Liver (tissue), 9 donors: ENCODE data around the gene NCK2. TPM values are rescaled to one million over a fixed set of nuclear protein-coding genes. Genes with fewer than 3 reads are reported as not detected.
A peak's percentile ranks its signal among the peaks of the same experiment; 100 is the strongest.

ENCODE experiments used
- DNase-seq: peaks from one replicate; pipeline ENCODE4 v3.0.0-alpha.2; 2017; ENCODE audit warnings: low spot score
- H3K27ac ChIP-seq, 2 donors: one replicate each; pipeline ENCODE4 v1.7.0; 2013; ENCODE audit warnings: inconsistent platforms in 2 of 2, low read length in 2 of 2, control low read depth in 1 of 2, low read depth in 1 of 2, mild to moderate bottlenecking in 1 of 2
- H3K27me3 ChIP-seq, 4 donors: one replicate each; pipeline versions ENCODE4 v1.6.1 to v1.7.0; 2013; ENCODE audit warnings: low read length in 3 of 4, inconsistent platforms in 1 of 4, mild to moderate bottlenecking in 1 of 4, moderate library complexity in 1 of 4; ENCODE audit not compliant: control insufficient read depth in 4 of 4, insufficient read depth in 4 of 4
- H3K36me3 ChIP-seq, 4 donors: one replicate each; pipeline versions ENCODE4 v1.6.1 to v1.7.0; 2013; ENCODE audit warnings: low read length in 3 of 4, mild to moderate bottlenecking in 3 of 4, low read depth in 1 of 4, moderate library complexity in 1 of 4; ENCODE audit not compliant: control insufficient read depth in 4 of 4, insufficient read depth in 3 of 4
- H3K4me1 ChIP-seq, 4 donors: one replicate each; pipeline versions ENCODE4 v1.6.1 to v1.7.0; 2013; ENCODE audit warnings: low read length in 3 of 4, mild to moderate bottlenecking in 3 of 4, moderate library complexity in 1 of 4; ENCODE audit not compliant: control insufficient read depth in 4 of 4, insufficient read depth in 4 of 4
- H3K4me3 ChIP-seq, 3 donors: one replicate each; pipeline versions ENCODE4 v1.6.1 to v1.7.0; 2013; ENCODE audit warnings: low read length in 3 of 3, control low read depth in 1 of 3, low read depth in 1 of 3, mild to moderate bottlenecking in 1 of 3
- H3K9ac ChIP-seq, 2 donors: one replicate each; pipeline ENCODE4 v1.7.0; 2013; ENCODE audit warnings: low read length in 2 of 2, mild to moderate bottlenecking in 2 of 2, moderate library complexity in 2 of 2, control low read depth in 1 of 2, low read depth in 1 of 2
- H3K9me3 ChIP-seq, 4 donors: one replicate each; pipeline versions ENCODE4 v1.6.1 to v1.7.0; 2013; ENCODE audit warnings: low read length in 3 of 4; ENCODE audit not compliant: control insufficient read depth in 4 of 4
- ATF3 ChIP-seq: IDR thresholded peaks from 2 replicates; pipeline ENCODE4 v1.6.1; 2016; ENCODE audit warnings: antibody characterized with exemption
- CTCF ChIP-seq: fragments of 150-350 bp; IDR thresholded peaks from 2 replicates; pipeline ENCODE4 v1.5.1; 2017; ENCODE audit warnings: improper control_type of control experiment, low read depth, low read length; ENCODE audit not compliant: missing input control
- EGR1 ChIP-seq, 2 donors: IDR thresholded peaks; 2 replicates each; pipeline ENCODE4 v1.6.1; 2016 to 2018; ENCODE audit warnings: antibody characterized with exemption in 2 of 2, low read depth in 2 of 2
- FOXA1 ChIP-seq: IDR thresholded peaks from 2 replicates; pipeline ENCODE4 v1.6.1; 2016; ENCODE audit warnings: antibody characterized with exemption
- FOXA2 ChIP-seq: IDR thresholded peaks from 2 replicates; pipeline ENCODE4 v1.6.1; 2016; ENCODE audit warnings: antibody characterized with exemption
- GABPA ChIP-seq, 2 donors: IDR thresholded peaks in 1 of 2; conservative IDR thresholded peaks in 1 of 2; 2 replicates each; pipeline ENCODE4 v1.6.1; 2016; ENCODE audit warnings: antibody characterized with exemption in 2 of 2, mild to moderate bottlenecking in 1 of 2, moderate library complexity in 1 of 2
- HNF4G ChIP-seq: IDR thresholded peaks from 2 replicates; pipeline ENCODE4 v1.6.1; 2016; ENCODE audit warnings: antibody characterized with exemption
- JUND ChIP-seq, 2 donors: IDR thresholded peaks; 2 replicates each; pipeline ENCODE4 v1.6.1; 2016; ENCODE audit warnings: antibody characterized with exemption in 2 of 2
- MAX ChIP-seq: IDR thresholded peaks from 2 replicates; pipeline ENCODE4 v1.6.1; 2016; ENCODE audit warnings: antibody characterized with exemption
- NR2F2 ChIP-seq: IDR thresholded peaks from 2 replicates; pipeline ENCODE4 v1.6.1; 2016; ENCODE audit warnings: antibody characterized with exemption
- RAD21 ChIP-seq, 2 donors: IDR thresholded peaks; 2 replicates each; pipeline ENCODE4 v1.6.1; 2016; ENCODE audit warnings: antibody characterized with exemption in 2 of 2, mild to moderate bottlenecking in 2 of 2
- REST ChIP-seq: IDR thresholded peaks from 2 replicates; pipeline ENCODE4 v1.6.1; 2016; ENCODE audit warnings: antibody characterized with exemption, mild to moderate bottlenecking
- RXRA ChIP-seq, 2 donors: IDR thresholded peaks; 2 replicates each; pipeline ENCODE4 v1.6.1; 2017 to 2018; ENCODE audit warnings: antibody characterized with exemption in 2 of 2, mild to moderate bottlenecking in 1 of 2
- SP1 ChIP-seq: IDR thresholded peaks from 2 replicates; pipeline ENCODE4 v1.6.1; 2018; ENCODE audit warnings: antibody characterized with exemption, mild to moderate bottlenecking
- TAF1 ChIP-seq: conservative IDR thresholded peaks from 2 replicates; pipeline ENCODE4 v1.6.1; 2016; ENCODE audit warnings: antibody characterized with exemption, mild to moderate bottlenecking
- YY1 ChIP-seq: IDR thresholded peaks from 2 replicates; pipeline ENCODE4 v1.6.1; 2016; ENCODE audit warnings: antibody characterized with exemption, mild to moderate bottlenecking
- ZBTB33 ChIP-seq: IDR thresholded peaks from 2 replicates; pipeline ENCODE4 v1.6.1; 2016; ENCODE audit warnings: antibody characterized with exemption
- WGBS: extraction: QIAGEN DNeasy Blood & Tissue Kit; methylation state at CpG from one replicate; pipeline ENCODE4 v1.1.7; 2013; 5-methylcytosine and 5-hydroxymethylcytosine counted together
- polyA plus RNA-seq, 2 donors: library from polyadenylated mRNA; stranded (reverse) in 1 of 2; unstranded in 1 of 2; fragments of 200-250 nt in 1 of 2; fragments of >200 nt in 1 of 2; fragmentation: Nextera tagmentation in 1 of 2; extraction: Ambion mirVana in 1 of 2; gene quantifications; one replicate each; pipeline versions ENCODE4 v1.2.1 to v1.2.3, GENCODE V29; 2013 to 2015
- total RNA-seq, 2 donors: library from RNA; depleted of rRNA; stranded (reverse); fragments of >200 nt; gene quantifications; one replicate each; pipeline ENCODE4 v1.2.3, GENCODE V29; 2014
- donor health status: healthy.
- donor health status: healthy.
- donor health status: healthy.
- donor health status: healthy.
- donor health status: healthy.

Gene NCK2
- total and polyA plus RNA-seq, 4 donors = 3.4 to 15.0 (median 10.7) TPM

- H3K4me3 ChIP-seq = no peak overlapping the region
- H3K4me1 ChIP-seq = peaks cover 3 to 14% (median 8%) of the 10 kb centered on the region in 4 donors
- H3K9me3 ChIP-seq = no peaks in the 10 kb centered on the region
- TF ChIP-seq CTCF = no peak
- TF ChIP-seq TAF1 = no peak
- no peak for TF ChIP-seq ATF3
- peak; percentile 23 to 41 for TF ChIP-seq RXRA (IDR thresholded peaks at IDR 0.05)
- no peak for TF ChIP-seq MAX
- peak; percentile 69 for TF ChIP-seq NR2F2
- TF ChIP-seq EGR1 (IDR thresholded peaks at IDR 0.05; ENCODE audit: low read depth in 2 of 2) = no peak
- no peak for TF ChIP-seq RAD21 (IDR thresholded peaks at IDR 0.05)
- no peak overlapping the region for H3K27ac ChIP-seq
- no peaks in the 10 kb centered on the region for H3K27me3 ChIP-seq
- no peak overlapping the region for H3K9ac ChIP-seq
- no peak for DNase-seq
- no peaks in the 10 kb centered on the region for H3K36me3 ChIP-seq
- WGBS = 72% methylated on average over 6 of the region's 6 CpGs
Measured at GRCh38 chr2:105868060-105868459, 123.3 kb downstream of the NCK2 start.

GRCh38 chr2:105869341-105869740 is 124.6 kb downstream of the NCK2 start:
- no peaks in the 10 kb centered on the region for H3K27me3 ChIP-seq
- H3K4me1 ChIP-seq = peaks cover 6 to 20% (median 12%) of the 10 kb centered on the region in 4 donors
- H3K27ac ChIP-seq = no peak overlapping the region
- TF ChIP-seq GABPA (IDR thresholded peaks at IDR 0.05 in 1 of 2, conservative IDR thresholded peaks at IDR 0.05 in 1 of 2) (no peak), HNF4G (no peak), ATF3 (no peak), EGR1 (IDR thresholded peaks at IDR 0.05; ENCODE audit: low read depth in 2 of 2) (no peak), FOXA2 (no peak), MAX (no peak), TAF1 (no peak), RXRA (IDR thresholded peaks at IDR 0.05) (no peak), FOXA1 (no peak), CTCF (no peak), REST (no peak), YY1 (no peak), SP1 (no peak), ZBTB33 (no peak), JUND (IDR thresholded peaks at IDR 0.05) (no peak), NR2F2 (no peak)
- no peaks in the 10 kb centered on the region for H3K9me3 ChIP-seq
- no peaks in the 10 kb centered on the region for H3K36me3 ChIP-seq
- WGBS = 96% methylated on average over 13 of the region's 13 CpGs
- H3K9ac ChIP-seq = no peak overlapping the region
- no peak for DNase-seq
- H3K4me3 ChIP-seq = no peak overlapping the region
